Mammary epithelial cell (primary cell): Measurements from ENCODE around the gene RAB3IL1.

ENCODE experiments used
- CTCF ChIP-seq, 2 donors: IDR thresholded peaks in 1 of 2; conservative IDR thresholded peaks in 1 of 2; 2 replicates each; pipeline ENCODE4 v1.5.1; 2011 to 2012; ENCODE audit warnings: inconsistent platforms in 2 of 2, low read length in 2 of 2, mild to moderate bottlenecking in 2 of 2, control low read depth in 1 of 2, low read depth in 1 of 2; ENCODE audit not compliant: insufficient read depth in 1 of 2; ENCODE audit errors: extremely low read depth in 1 of 2
- EZH2 ChIP-seq: IDR thresholded peaks from 2 replicates; pipeline ENCODE4 v1.6.1; 2012; ENCODE audit warnings: low read length, inconsistent platforms, borderline replicate concordance

GRCh38 chr11:61907871-61908729, 9.3 kb downstream of the RAB3IL1 start:
- TF ChIP-seq CTCF (conservative IDR thresholded peaks at IDR 0.05 in 1 of 2, IDR thresholded peaks at IDR 0.05 in 1 of 2; ENCODE audit: extremely low read depth in 1 of 2, insufficient read depth in 1 of 2, low read depth in 1 of 2, low read length in 2 of 2): no peak
- no peak for TF ChIP-seq EZH2
